HG02642 (cell line): ENCODE results near the gene DCP2.

Experiments used
- ATAC-seq: cut with Tn5 transposase; IDR thresholded peaks from one replicate; pipeline ENCODE4 v1.9.1; 2021; ENCODE audit warnings: mild to moderate bottlenecking; ENCODE audit not compliant: unreplicated experiment, poor library complexity

DCP2 gene

GRCh38 chr5:113062869-113063508 is 86.4 kb downstream of the DCP2 start:
- no peak for ATAC-seq

- ATAC-seq = no peak
Observed at GRCh38 chr5:113063927-113064326, 87.3 kb downstream of the DCP2 start.

- no peak for ATAC-seq
Observed at GRCh38 chr5:113064806-113065205, 88.2 kb downstream of the DCP2 start.

- ATAC-seq = no peak
Observed at GRCh38 chr5:113065626-113066025, 89.0 kb downstream of the DCP2 start.

- no peak for ATAC-seq
Observed at GRCh38 chr5:113067635-113068344, 91.2 kb downstream of the DCP2 start.

- no peak for ATAC-seq
Observed at GRCh38 chr5:113068559-113068958, 92.0 kb downstream of the DCP2 start.
